ENCODE measurements around the gene KIF5C. TPM values are rescaled to one million over a fixed set of nuclear protein-coding genes. Genes with fewer than 3 reads are reported as not detected.

KIF5C gene
- total RNA-seq, 2 experiments from 2014 or later: 13.3 to 14.2 TPM

DNA sequence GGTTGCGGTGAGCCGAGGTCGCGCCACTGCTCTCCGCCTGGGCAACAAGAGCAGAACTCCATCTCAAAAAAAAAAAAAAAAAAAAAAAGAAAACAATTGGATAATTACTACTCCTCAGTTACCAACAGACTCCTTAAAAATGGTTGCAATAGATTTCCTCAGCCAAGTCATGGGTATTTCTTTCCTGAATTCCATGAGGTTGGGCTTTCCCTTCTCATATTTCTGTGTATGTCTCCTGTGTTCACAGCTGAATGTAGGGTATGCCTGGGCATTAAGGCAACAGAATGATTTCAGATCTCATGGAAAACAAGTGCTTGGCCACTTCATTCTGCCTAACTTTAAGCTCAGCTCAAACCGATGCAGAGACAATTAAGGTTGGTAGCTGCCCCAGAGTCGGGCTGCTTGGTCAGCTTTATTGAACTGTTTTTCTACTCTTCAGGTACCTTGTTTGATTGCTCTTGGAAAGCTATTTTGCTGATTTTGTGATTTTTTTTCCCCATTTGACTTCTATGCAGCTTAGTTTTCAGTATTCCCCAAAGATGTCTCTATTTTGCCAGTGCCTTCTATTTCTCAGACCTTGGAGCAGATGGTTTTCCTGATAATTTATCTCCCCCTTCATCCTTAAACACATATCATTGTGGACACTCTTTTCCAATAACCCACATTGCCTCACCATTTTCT is 24.8 kb downstream of the KIF5C start:
- Mint-ChIP-seq H3K27ac (no peak overlapping the region), H3K4me1 (no peaks in the 10 kb centered on the region), H3K36me3 (no peaks in the 10 kb centered on the region), H3K9me3 (no peaks in the 10 kb centered on the region), H3K27me3 (no peaks in the 10 kb centered on the region), H3K4me3 (no peak overlapping the region)
- ATAC-seq (ENCODE audit: low read depth) (no peak), DNase-seq (no peak)
- POLR2A ChIA-PET: no interaction called here

DNA sequence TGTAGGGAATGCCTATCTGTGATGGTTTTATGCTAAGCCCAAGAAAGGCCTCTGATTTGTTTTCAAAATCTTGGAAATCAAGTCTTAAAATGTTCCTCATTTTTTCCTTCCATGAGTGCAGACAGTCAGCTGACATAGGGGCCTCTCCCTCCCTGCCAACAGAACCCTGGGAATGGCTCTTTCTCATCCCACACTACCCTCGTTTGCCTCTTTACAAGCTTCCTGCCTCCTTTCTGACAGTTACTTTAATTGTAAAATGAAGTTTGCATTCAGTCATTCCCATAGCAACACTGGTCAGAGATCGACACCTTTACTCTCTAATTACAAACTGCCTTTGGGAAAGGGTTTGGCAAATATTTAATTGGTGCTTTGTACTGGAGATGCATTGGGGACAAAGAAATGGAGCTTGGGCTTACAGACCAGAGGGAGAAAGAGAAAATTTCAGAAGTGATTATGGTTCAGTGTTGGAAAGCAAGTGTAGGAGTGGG is 25.4 kb downstream of the KIF5C start:
- no peak for ATAC-seq (ENCODE audit: low read depth)

DNA sequence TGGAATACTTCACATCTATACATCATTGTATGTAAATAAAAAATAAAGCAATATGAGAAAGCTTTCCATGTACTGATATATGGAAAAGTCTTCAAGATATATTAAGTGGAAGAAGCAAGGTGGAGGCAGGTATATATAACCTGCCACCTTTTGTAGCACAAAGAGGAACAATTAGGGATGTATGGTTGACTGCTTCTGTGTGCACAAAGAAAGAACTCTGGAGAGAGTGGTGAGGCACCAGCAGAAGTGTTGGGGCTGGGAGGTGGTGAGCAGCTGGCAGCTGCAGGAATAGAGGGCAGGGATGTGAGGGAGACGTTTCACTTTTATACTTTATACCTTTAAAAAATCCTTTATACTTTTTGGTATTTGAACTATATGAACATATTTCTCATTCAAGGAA is 26.1 kb downstream of the KIF5C start:
- POLR2A ChIA-PET: no interaction called here
- Mint-ChIP-seq H3K27me3 (no peaks in the 10 kb centered on the region), H3K9me3 (no peaks in the 10 kb centered on the region), H3K4me3 (no peak overlapping the region), H3K36me3 (peaks cover 1% of the 10 kb centered on the region), H3K27ac (no peak overlapping the region), H3K4me1 (no peaks in the 10 kb centered on the region)
- DNase-seq (no peak), ATAC-seq (ENCODE audit: low read depth) (no peak)

More for the DNA sequence above, 25.4 kb downstream of the KIF5C start:
- Mint-ChIP-seq H3K4me3 (no peak overlapping the region), H3K27me3 (no peaks in the 10 kb centered on the region), H3K27ac (no peak overlapping the region), H3K4me1 (no peaks in the 10 kb centered on the region), H3K9me3 (no peaks in the 10 kb centered on the region), H3K36me3 (peaks cover 1% of the 10 kb centered on the region)
- POLR2A ChIA-PET: no interaction called here
- no peak for DNase-seq

DNA sequence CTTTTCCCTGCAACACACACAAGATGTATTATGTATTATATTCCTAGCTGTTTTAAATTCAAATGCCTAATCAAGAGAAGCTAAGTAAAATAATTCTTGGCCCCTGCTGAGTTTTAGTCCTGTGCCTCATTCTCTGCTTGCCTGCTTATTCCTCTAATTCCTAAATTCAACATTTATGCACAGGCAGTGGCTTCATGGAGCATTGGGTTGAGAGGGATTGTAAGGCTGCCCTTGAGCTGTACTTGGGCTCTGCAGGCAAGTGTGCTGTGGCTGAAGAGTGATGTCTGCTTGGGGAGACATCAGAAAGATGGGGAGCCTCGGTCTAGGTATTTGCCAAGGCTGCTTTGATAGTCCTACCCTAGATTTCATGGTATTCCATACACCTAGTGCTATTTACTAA is 27.8 kb downstream of the KIF5C start:
- DNase-seq: no peak
- H3K36me3 Mint-ChIP-seq: peaks cover 1% of the 10 kb centered on the region
- H3K4me1 Mint-ChIP-seq: no peaks in the 10 kb centered on the region
- no peak overlapping the region for H3K4me3 Mint-ChIP-seq
- no peak overlapping the region for H3K27ac Mint-ChIP-seq
- H3K9me3 Mint-ChIP-seq: no peaks in the 10 kb centered on the region
- no peak for ATAC-seq (ENCODE audit: low read depth)
- POLR2A ChIA-PET: no interaction called here
- H3K27me3 Mint-ChIP-seq: no peaks in the 10 kb centered on the region

DNA sequence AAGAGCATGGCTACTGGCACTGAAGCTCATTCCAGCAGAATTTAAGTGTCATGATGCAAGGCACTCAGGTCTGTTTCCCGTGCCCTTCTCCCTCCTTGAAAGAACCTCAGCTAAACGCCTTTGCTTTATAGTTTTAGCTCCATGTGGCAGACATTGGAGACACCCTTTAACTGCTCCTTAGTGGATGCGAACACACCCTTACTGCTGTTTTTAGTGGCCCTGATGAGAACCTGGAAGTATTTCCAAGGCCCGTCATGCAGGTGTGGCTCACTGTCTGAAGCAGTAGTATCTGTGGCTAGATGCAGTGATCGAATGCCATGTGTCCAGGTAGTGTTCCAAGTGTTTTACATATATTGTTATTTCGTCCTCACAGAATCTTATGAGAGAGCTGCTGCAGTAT is 28.3 kb downstream of the KIF5C start:
- H3K9me3 Mint-ChIP-seq: no peaks in the 10 kb centered on the region
- no peak overlapping the region for H3K4me3 Mint-ChIP-seq
- H3K27ac Mint-ChIP-seq: no peak overlapping the region
- no peaks in the 10 kb centered on the region for H3K4me1 Mint-ChIP-seq
- POLR2A ChIA-PET: interaction anchor here (0.6 kb wide), 1 partner anchor 258 kb away, joined by 3 read pairs; no protein-coding TSS in a partner anchor
- peaks cover 1% of the 10 kb centered on the region for H3K36me3 Mint-ChIP-seq
- DNase-seq: no peak
- H3K27me3 Mint-ChIP-seq: no peaks in the 10 kb centered on the region
- ATAC-seq (ENCODE audit: low read depth): no peak

DNA sequence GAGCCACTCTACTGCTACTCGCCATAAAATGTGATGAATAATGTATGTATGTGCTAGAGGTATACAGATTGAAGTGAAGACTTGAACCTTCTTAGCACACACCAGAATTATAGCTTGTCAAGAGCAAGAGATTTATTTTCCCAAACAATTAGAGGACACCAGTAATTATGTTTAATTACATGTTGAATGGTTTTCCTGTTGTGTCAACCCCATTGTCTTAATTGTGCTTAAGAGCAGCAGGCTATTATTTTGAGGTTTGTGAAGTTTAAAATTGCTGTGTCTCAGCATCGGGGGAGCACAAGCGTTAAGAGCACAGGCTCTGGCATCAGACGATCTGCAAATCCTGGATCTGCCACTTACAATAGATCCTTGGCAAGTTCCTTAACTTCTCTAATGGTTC is 29.0 kb downstream of the KIF5C start:
- no peak overlapping the region for H3K4me3 Mint-ChIP-seq

DNA sequence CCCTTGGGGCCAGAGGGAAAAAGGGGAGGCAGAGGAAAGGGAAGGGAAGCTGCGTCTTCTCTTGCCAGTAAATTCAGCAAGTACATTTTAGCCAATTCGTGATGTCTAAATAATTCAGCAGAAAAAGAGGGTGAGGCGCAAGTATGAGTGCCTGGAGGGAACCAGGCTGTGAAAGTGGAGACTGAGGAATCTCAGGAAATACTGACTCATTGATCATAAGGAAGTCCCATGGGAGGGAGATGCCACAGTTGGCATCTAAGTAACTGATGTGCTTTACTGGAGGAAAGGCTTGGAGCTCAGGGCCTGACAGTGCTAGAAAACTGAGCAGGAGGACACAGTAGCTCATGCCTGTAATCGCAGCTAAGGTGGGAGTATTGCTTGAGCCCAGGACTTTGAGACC is 31.1 kb downstream of the KIF5C start:
- Mint-ChIP-seq H3K27ac (no peak overlapping the region), H3K27me3 (no peaks in the 10 kb centered on the region), H3K9me3 (no peaks in the 10 kb centered on the region), H3K4me1 (no peaks in the 10 kb centered on the region), H3K4me3 (no peak overlapping the region), H3K36me3 (peaks cover 1% of the 10 kb centered on the region)
- POLR2A ChIA-PET: no interaction called here
- ATAC-seq (ENCODE audit: low read depth) (no peak), DNase-seq (no peak)

More for the DNA sequence above, 29.0 kb downstream of the KIF5C start:
- Mint-ChIP-seq H3K4me1 (no peaks in the 10 kb centered on the region), H3K27ac (no peak overlapping the region), H3K9me3 (no peaks in the 10 kb centered on the region), H3K27me3 (no peaks in the 10 kb centered on the region), H3K36me3 (peaks cover 1% of the 10 kb centered on the region)
- DNase-seq: no peak
- POLR2A ChIA-PET: interaction anchor here (0.6 kb wide), 1 partner anchor 259 kb away, joined by 3 read pairs; no protein-coding TSS in a partner anchor
- no peak for ATAC-seq (ENCODE audit: low read depth)

DNA sequence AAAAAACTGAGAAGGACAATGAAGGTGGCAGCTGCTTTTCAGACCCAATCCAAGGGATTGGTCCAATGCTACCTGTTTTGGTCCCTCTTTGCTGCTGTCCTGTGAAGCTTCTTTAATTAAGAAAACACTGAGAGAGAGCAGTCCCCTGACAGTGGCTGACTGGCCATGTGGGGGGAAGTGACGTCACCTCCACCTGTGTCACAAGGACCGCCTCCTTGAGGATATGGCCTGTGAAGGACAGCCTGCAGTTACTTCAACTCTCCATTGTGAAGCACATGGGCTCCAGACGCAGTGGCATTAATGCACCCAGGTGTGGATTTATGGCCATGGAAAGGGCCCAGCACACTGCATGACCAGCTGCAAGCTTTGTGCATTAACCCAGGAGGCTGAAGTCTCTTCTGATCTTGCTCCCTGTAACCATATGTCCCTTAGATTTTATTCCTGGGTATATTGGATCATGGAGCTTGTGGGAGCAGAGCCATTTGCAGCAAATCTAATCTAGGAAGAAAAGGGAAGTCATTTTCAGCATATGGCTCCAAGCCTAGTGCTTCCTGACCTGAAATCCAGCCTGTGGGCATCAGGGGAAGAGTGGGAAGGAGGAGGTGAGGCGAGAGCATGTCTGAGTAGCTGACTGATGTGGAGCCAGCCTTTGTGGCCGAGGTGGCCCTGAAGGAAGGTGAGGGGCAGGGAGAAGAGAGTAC is 32.2 kb downstream of the KIF5C start:
- H3K9me3 Mint-ChIP-seq: no peaks in the 10 kb centered on the region
- no peak overlapping the region for H3K4me3 Mint-ChIP-seq
- DNase-seq (no peak), ATAC-seq (ENCODE audit: low read depth) (no peak)
- POLR2A ChIA-PET: interaction anchor here (0.6 kb wide), 1 partner anchor 251 kb away, joined by 9 read pairs; no protein-coding TSS in a partner anchor
- no peaks in the 10 kb centered on the region for H3K4me1 Mint-ChIP-seq
- H3K36me3 Mint-ChIP-seq: peaks cover 1% of the 10 kb centered on the region
- no peaks in the 10 kb centered on the region for H3K27me3 Mint-ChIP-seq
- H3K27ac Mint-ChIP-seq: no peak overlapping the region

DNA sequence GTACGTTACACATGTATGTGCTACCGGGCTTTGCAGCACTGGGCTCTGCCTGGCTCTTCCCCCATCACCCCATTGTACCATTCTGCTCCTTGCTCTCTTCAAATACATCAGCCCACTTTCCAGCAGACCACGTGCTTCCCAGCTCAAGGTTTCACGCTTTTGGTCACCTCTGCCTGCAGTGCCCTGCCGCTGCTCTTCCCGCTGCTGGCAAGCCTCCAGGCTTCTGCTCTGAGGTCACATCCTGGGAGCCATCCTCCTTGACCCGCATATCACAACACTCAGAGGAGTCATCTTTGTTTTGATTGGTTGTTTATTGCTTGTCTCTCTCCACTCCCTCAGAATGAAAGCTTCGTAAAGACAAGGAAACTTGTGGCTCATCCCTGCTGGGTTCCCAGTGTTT is 34.1 kb downstream of the KIF5C start:
- Mint-ChIP-seq H3K4me1 (no peaks in the 10 kb centered on the region), H3K27me3 (no peaks in the 10 kb centered on the region), H3K9me3 (peaks cover 1% of the 10 kb centered on the region), H3K4me3 (no peak overlapping the region), H3K36me3 (peaks cover 1% of the 10 kb centered on the region), H3K27ac (no peak overlapping the region)
- no peak for DNase-seq
- no peak for ATAC-seq (ENCODE audit: low read depth)
- POLR2A ChIA-PET: no interaction called here

DNA sequence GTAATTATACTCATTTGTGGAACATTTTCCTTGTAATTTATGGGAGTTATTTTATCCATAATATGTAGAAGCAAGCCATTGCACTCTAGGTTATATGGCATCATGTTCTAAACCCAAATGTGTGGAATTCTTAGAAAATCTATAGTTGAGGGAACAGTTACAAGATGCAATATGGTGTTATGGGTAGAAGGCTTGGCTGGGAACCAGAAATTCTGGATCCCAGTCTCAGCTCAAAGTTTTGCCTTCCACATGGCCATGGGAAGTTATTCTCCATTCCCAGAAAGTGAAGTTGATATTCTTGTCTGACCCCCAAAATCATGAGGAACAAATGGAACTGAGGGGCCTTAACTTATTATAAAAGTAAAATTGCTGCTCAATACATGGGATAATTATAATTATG is 38.0 kb downstream of the KIF5C start:
- no peak for ATAC-seq (ENCODE audit: low read depth)
- no peak overlapping the region for H3K27ac Mint-ChIP-seq

DNA sequence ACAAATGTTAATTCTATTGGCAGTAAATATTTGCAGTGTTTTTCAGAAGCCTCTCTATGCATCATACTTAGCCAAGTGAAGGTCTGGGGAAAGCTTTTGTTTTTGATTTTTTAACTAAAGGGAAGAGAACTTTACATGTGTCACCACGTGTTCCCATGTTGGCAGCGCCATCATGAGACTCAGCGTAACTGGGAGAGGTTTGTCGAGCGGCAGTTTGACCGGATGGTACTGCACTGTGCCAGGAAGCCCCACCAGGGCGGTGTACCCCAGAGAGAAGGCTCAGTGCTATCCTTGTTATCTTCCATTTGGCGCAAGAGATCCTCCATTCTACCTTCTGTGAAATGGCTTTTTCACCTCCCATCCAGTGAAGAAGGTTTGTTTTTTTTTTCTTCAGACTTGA is 38.5 kb downstream of the KIF5C start:
- no peak for DNase-seq
- POLR2A ChIA-PET: no interaction called here
- H3K27me3 Mint-ChIP-seq: no peaks in the 10 kb centered on the region
- no peak for ATAC-seq (ENCODE audit: low read depth)
- no peak overlapping the region for H3K4me3 Mint-ChIP-seq
- no peaks in the 10 kb centered on the region for H3K4me1 Mint-ChIP-seq
- peaks cover 5% of the 10 kb centered on the region for H3K9me3 Mint-ChIP-seq
- no peak overlapping the region for H3K27ac Mint-ChIP-seq
- H3K36me3 Mint-ChIP-seq: peaks cover 3% of the 10 kb centered on the region

More for the DNA sequence above, 38.0 kb downstream of the KIF5C start:
- Mint-ChIP-seq H3K36me3 (no peaks in the 10 kb centered on the region), H3K9me3 (peaks cover 3% of the 10 kb centered on the region), H3K4me1 (no peaks in the 10 kb centered on the region), H3K27me3 (no peaks in the 10 kb centered on the region), H3K4me3 (no peak overlapping the region)
- POLR2A ChIA-PET: no interaction called here
- DNase-seq: no peak

DNA sequence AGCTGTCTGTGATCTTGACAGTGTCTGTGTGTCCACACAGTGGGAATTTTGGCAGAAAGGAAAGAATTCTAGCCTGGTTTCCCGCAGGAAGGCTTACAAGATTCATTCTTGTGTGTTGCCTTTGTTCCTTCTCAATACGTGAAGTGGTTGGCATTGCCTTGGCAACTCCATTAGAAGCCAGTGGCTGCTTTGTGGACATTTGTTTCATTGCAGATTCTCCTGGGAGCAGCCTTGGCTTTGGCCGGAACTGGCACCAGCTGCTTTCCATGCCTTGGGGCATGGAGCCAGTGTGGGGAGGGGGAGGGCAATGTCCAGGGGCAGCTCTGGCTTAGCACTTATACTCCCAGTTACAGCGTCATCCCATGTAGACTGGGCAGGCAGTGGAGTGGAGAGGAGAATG is 39.4 kb downstream of the KIF5C start:
- no peak overlapping the region for H3K27ac Mint-ChIP-seq
- H3K27me3 Mint-ChIP-seq: no peaks in the 10 kb centered on the region

DNA sequence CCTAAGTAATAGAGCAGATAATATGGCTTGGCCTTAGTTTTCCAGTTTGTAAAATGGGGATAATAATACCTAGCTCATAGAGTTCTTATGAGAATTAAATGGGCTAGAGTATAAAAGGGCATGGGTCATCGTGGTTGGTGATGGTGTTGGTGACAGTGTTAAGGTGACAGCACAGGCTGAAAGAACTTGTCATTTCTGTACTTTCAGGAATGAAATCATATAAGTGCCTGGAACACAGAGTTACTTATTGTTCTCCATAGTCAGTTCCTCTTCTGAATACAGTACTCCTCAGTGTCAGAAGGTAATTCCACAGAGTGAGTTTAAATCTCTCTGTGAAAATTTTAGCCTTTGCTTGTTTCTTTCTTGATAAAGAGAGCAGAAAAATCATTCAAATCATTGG is 42.4 kb downstream of the KIF5C start:
- POLR2A ChIA-PET: no interaction called here
- H3K9me3 Mint-ChIP-seq: peaks cover 11% of the 10 kb centered on the region
- H3K36me3 Mint-ChIP-seq: peaks cover 10% of the 10 kb centered on the region
- H3K27ac Mint-ChIP-seq: no peak overlapping the region
- ATAC-seq (ENCODE audit: low read depth) (no peak), DNase-seq (no peak)
- no peaks in the 10 kb centered on the region for H3K27me3 Mint-ChIP-seq
- no peak overlapping the region for H3K4me3 Mint-ChIP-seq
- H3K4me1 Mint-ChIP-seq: no peaks in the 10 kb centered on the region

More for the DNA sequence above, 39.4 kb downstream of the KIF5C start:
- H3K9me3 Mint-ChIP-seq: peaks cover 11% of the 10 kb centered on the region
- H3K4me1 Mint-ChIP-seq: no peaks in the 10 kb centered on the region
- POLR2A ChIA-PET: no interaction called here
- DNase-seq (no peak), ATAC-seq (ENCODE audit: low read depth) (no peak)
- peaks cover 10% of the 10 kb centered on the region for H3K36me3 Mint-ChIP-seq
- no peak overlapping the region for H3K4me3 Mint-ChIP-seq

DNA sequence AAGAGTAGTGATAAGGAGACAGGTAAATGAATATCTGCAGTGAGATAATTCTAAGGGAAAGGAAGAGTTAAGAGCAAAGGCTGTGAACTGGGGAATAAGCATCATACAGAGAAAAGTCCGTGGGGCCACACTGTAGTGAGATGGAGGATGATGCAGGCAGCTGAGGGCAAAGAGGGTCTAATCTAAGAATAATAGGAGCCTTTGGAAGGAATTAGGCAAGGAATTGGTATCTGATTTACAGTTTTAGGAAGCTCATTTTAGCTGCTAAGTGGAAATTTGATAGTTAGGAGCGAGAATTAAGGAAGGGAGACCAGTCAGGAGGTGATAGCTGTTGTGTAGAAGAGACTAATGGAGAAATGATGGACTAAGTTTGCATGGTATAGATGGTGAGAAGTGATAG is 43.5 kb downstream of the KIF5C start:
- DNase-seq (no peak), ATAC-seq (ENCODE audit: low read depth) (no peak)
- Mint-ChIP-seq H3K36me3 (peaks cover 10% of the 10 kb centered on the region), H3K9me3 (peaks cover 10% of the 10 kb centered on the region), H3K27ac (no peak overlapping the region), H3K4me3 (no peak overlapping the region), H3K27me3 (no peaks in the 10 kb centered on the region), H3K4me1 (no peaks in the 10 kb centered on the region)
- POLR2A ChIA-PET: no interaction called here

All from activated naive CD8-positive, alpha-beta T cell treated with anti-CD3 and anti-CD28 coated beads, Interleukin-2, amount 10 ng/mL, durations not matched to agents 7 days and 5 days (primary cell).